SU-DHL-6 (cell line): ENCODE data around the gene DYDC2.

ENCODE experiments used
- CTCF ChIP-seq: fragments of 200-600 bp; sonication (generic); IDR thresholded peaks from one replicate; pipeline ENCODE4 v1.5.1; 2017; ENCODE audit warnings: antibody characterized with exemption, mild to moderate bottlenecking, low read length, moderate library complexity; ENCODE audit not compliant: insufficient read depth, poor library complexity, severe bottlenecking
- EZH2phosphoT487 ChIP-seq: fragments of 200-600 bp; sonication (generic), shearing (Covaris generic); conservative IDR thresholded peaks from 2 replicates; pipeline ENCODE4 v1.6.1; 2018; ENCODE audit warnings: mild to moderate bottlenecking, antibody characterized with exemption, low read length, moderate library complexity, mixed read lengths

GRCh38 chr10:80413271-80413996 is 56.9 kb downstream of the DYDC2 start:
- no peak for TF ChIP-seq CTCF
- TF ChIP-seq EZH2phosphoT487: no peak
